ENCODE results near the gene LRCOL1. TPM values are rescaled to one million over a fixed set of nuclear protein-coding genes. Genes with fewer than 3 reads are reported as not detected.
A peak's percentile ranks its signal among the peaks of the same experiment; 100 is the strongest.

Gene LRCOL1
- total and polyA plus RNA-seq, 11 donors, result not detected

DNA sequence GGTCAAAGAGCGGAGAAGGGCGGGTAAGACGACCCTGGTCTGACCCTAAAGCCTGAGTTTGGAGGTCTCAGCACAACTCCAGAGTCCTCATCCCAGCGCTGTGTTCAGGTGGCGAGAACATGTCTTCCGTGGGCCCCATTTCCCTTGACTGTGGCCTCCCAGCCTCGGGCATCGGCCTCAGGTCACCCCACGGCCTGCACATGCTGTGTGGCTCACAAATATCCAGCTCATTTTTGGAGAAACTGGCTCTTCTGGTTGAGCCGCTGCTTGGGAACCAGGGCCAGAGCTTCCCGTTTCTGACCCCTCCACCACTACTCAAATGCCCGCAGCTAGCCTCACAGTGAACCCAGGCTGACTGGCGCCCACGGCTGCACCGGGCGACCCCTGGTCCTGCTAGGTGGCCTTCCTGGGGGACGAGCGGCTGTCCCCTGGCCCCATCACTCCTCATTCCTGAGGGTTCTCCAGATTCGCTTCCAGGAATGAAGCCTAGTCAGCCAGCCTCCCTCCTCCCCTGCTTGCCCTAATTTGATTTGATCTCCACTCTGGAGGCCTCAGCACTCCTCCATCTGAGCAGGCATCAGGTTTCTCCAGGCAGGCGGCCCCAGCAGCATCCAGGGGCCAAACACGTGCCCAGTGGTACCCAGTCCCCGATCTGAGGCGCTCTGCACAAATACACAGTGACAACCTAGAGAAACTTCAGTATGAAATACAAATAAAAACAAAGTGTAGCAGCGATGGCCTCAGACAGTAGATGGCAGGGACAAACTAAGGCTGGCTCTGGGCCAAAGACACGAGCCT lies 12.9 kb upstream of the LRCOL1 start:
- DNase-seq, result no peak
- peaks cover 0 to 14% (median 4%) of the 10 kb centered on the region in 12 donors for H3K4me1 ChIP-seq
- peak in 2 of 4 donors; percentile 3 to 7 for ATAC-seq
- intact Hi-C loops (cut with DNase I), result no loop called here
- peak overlapping the region in 1 of 12 donors; percentile 34 for H3K27ac ChIP-seq
- H3K27me3 ChIP-seq, result peaks cover 8 to 23% (median 18%) of the 10 kb centered on the region in 9 donors
- H3K36me3 ChIP-seq, result peaks cover 0 to 22% (median 16%) of the 10 kb centered on the region in 9 donors
- TF ChIP-seq POLR2A (IDR thresholded peaks at IDR 0.05), result no peak
- TF ChIP-seq, protein P1, sequence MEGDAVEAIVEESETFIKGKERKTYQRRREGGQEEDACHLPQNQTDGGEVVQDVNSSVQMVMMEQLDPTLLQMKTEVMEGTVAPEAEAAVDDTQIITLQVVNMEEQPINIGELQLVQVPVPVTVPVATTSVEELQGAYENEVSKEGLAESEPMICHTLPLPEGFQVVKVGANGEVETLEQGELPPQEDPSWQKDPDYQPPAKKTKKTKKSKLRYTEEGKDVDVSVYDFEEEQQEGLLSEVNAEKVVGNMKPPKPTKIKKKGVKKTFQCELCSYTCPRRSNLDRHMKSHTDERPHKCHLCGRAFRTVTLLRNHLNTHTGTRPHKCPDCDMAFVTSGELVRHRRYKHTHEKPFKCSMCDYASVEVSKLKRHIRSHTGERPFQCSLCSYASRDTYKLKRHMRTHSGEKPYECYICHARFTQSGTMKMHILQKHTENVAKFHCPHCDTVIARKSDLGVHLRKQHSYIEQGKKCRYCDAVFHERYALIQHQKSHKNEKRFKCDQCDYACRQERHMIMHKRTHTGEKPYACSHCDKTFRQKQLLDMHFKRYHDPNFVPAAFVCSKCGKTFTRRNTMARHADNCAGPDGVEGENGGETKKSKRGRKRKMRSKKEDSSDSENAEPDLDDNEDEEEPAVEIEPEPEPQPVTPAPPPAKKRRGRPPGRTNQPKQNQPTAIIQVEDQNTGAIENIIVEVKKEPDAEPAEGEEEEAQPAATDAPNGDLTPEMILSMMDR (IDR thresholded peaks at IDR 0.05), result no peak
- WGBS, 4 donors, result 80 to 86% (median 85%) methylated on average over 25 of the region's 25 CpGs
- no peaks in the 10 kb centered on the region for H3K9me3 ChIP-seq
- H3K4me3 ChIP-seq, result peak overlapping the region in 1 of 12 donors; percentile 30

DNA sequence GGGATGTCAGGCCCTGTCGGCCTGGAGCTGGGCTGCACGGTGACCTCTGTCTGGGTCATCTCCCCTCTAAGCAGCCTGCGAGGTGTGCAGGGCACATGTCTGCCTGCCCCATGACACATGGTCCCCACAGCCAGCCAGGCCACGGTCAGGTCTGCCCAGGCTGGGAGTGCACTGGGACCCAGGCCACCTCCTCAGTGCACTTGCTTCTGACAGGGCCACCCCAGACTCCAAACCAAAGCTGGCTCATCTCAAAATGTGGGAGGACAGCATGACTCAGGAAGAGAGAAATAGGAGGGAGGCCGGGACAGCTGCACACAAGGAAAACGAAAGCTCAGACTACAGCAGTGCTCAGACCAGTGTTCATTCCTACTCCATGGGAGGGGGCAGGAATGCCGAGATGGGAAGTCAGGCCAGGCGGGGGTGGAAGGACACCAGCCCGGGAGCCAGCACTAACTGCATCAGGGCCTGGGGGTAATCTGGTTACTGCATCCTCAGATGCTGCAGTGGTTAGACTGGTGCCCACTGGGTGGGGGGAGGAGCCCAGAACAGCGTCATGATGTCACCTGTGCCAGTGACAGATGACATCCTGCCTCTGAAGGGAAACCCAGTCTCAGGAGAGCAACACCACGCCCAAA lies 12.2 kb upstream of the LRCOL1 start:
- DNase-seq (peak in 3 of 5 donors; percentile 48 to 76 (median 52)), ATAC-seq (peak; percentile 60 to 92 (median 72))
- no peak for TF ChIP-seq POLR2A (IDR thresholded peaks at IDR 0.05)
- TF ChIP-seq, protein P1 (IDR thresholded peaks at IDR 0.05), result no peak
- Histone ChIP-seq H3K27ac (peak overlapping the region in 1 of 12 donors; percentile 34), H3K27me3 (peaks cover 15 to 29% (median 25%) of the 10 kb centered on the region in 9 donors), H3K36me3 (peaks cover 0 to 22% (median 16%) of the 10 kb centered on the region in 9 donors), H3K4me3 (peak overlapping the region in 5 of 12 donors; percentile 1 to 30 (median 2)), H3K9me3 (peaks cover 0 to 3% (median 0%) of the 10 kb centered on the region in 12 donors), H3K4me1 (peaks cover 0 to 17% (median 6%) of the 10 kb centered on the region in 12 donors)
- intact Hi-C loops (cut with DNase I), result no loop called here
- 41 to 53% (median 43%) methylated on average over 9 to 11 of the region's 11 CpGs for WGBS, 4 donors

DNA sequence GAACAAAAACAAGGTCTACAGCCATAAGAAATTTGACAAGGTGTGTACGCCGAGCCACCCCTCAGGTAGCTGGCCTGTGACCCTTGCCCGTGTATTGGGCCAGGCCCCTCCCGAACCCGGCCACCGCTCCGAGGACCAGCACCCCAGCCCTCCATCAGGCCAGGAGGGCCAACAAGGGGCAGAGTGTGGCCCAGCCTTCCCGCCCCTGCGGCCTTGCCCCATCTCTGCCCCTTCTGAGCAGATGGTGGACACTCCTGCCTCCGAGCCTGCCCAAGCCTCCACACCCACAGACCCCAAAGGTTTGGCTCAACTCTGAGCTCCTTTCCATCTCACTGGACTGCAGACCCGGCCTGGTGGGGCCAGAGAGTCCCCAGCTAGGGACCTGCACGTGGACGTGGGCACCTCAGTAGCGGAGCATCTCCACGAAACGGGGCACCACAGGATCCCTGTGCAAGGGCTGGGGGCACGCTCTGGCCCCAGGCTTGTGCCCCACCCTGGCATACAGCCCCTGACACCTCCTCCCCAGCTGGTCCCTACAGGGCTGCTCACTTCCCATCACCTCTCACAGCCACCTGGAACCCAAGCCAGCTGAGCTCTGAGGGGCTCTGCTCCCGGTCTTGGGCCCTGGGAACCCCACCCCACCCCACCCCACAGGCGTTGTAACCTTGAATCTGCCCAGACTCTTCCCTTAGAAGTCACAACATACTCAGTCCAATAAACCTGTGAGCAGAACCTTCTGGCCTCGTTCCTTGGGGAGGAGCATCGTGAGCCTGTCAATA lies 11.5 kb upstream of the LRCOL1 start:
- intact Hi-C loops (cut with DNase I), result no loop called here
- no peak for DNase-seq
- 84 to 88% (median 85%) methylated on average over 18 to 21 of the region's 21 CpGs for WGBS, 4 donors
- no peak for TF ChIP-seq POLR2A (IDR thresholded peaks at IDR 0.05)
- TF ChIP-seq, protein P1 (IDR thresholded peaks at IDR 0.05), result no peak
- Histone ChIP-seq H3K27me3 (peaks cover 22 to 36% (median 30%) of the 10 kb centered on the region in 9 donors), H3K4me1 (peaks cover 0 to 17% (median 6%) of the 10 kb centered on the region in 12 donors), H3K9me3 (peaks cover 0 to 10% (median 0%) of the 10 kb centered on the region in 12 donors), H3K4me3 (peak overlapping the region in 1 of 12 donors; percentile 12), H3K27ac (no peak overlapping the region), H3K36me3 (peaks cover 0 to 22% (median 16%) of the 10 kb centered on the region in 9 donors)
- no peak for ATAC-seq
